GM18508 (cell line): ENCODE data around the gene GPC6.

ENCODE experiments used
- ATAC-seq: cut with Tn5 transposase; IDR thresholded peaks from one replicate; pipeline ENCODE4 v1.9.1; 2021; ENCODE audit warnings: moderate number of reproducible peaks; ENCODE audit not compliant: insufficient read depth, unreplicated experiment

Gene GPC6

DNA sequence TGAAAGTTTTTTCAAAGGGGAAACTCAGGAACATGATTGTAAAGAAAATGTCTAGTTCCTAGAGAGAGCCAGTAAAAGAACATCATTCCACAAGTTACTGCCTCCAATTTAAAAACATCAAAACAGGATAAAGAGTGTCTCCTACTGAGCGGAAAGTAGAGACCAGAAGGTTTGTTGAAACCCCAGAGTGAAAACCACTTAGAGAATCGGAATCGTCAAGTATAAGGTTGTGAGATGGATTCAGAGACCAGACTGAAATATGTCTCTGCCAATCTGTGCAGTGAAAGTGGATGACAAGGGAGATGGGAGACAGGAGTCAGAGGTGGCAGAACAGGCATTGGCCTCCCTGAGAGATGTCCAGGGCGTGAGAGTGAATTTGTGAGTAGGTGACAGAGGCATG is 133.4 kb downstream of the GPC6 start:
- no peak for ATAC-seq

DNA sequence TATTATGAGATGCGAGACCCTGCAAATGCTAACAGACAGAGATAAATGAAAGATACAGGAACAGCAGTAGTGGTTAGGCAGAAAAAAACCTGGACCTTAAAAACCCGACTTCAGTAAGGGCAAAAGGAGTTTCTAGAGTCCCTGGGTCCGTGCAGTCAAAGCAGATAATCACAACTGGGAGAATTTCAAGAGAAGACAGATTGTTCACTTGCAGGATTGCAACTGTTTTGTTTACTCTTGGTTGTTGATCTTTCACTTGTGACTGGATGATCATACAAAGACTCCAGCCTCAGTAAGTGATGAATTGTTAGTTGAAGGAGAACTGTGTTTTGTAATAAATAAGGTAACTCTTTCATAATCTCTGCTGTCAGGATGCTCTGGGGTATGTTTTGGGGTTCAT is 135.1 kb downstream of the GPC6 start:
- ATAC-seq, result no peak

DNA sequence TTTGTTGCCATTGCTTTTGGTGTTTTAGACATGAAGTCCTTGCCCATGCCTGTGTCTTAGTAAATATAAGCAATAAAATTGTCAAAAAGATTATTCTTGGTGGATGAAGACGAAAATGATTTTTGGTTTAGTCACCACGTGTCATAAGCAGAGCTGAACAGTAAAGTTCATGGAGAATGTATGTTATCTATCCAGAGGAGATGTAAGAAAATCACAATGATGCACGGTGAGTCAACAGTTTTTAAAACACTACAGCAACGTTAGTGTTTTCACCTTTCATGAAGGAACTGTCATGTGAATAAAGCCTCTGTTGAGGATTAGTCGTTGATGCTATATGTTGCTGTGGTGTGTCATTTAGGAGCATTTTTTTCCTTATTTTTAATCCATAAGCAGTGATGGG is 137.6 kb downstream of the GPC6 start:
- ATAC-seq, result no peak

DNA sequence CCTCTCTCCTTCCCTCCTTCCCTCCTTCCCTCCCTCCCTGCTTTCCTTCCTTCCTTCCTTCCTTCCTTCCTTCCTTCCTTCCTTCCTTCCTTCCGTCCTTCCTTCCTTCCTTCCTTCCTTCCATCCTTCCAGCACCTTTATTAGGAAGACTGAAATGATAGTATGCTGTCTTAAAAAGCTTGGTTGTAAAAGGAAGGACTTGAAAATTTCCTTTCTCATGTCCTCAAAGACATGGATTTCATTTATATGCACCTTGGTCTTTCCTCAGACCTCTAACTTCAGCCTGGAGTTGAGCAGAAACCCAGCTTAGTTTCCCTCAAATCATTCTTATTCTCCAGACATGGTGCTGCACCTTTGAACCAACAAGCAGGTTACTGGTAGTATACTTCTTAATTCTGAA is 141.7 kb downstream of the GPC6 start:
- ATAC-seq, result no peak

DNA sequence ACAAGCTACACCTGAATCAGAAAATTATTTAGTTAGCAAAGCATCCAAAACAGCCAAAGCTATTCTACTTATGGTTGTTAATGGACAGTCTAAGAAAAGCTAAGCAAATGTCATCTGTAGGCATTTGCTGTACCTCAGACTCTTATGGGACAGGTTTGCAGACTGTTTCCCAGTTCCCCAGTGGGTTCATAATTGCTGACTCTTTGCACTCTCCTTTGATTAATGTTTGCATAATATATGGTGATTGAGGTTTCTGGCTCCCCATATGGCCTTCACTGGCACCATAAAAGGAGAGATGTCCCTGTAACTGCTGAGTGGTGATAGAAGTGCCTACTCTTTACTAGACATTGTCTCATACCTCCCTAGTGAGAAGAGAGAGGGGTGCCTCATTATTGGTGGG is 142.1 kb downstream of the GPC6 start:
- ATAC-seq, result no peak

DNA sequence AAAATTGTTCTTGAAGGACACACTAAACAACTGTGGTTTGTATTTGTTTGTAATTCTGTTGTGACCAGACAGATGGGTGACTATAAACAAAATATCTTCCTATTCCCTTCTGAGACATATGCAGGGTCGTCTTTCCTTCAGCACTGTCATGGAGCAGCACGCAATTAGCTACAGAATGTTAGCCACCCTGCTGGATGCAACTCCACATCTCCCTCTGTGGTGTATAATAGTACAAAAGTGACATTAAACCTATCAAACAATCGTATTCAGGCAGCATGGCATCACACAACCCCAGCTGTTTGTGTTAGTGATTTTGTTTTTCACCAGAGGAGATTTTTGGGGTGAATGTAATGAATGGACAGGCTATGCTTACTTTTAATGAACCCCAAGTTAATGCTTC is 146.2 kb downstream of the GPC6 start:
- no peak for ATAC-seq

DNA sequence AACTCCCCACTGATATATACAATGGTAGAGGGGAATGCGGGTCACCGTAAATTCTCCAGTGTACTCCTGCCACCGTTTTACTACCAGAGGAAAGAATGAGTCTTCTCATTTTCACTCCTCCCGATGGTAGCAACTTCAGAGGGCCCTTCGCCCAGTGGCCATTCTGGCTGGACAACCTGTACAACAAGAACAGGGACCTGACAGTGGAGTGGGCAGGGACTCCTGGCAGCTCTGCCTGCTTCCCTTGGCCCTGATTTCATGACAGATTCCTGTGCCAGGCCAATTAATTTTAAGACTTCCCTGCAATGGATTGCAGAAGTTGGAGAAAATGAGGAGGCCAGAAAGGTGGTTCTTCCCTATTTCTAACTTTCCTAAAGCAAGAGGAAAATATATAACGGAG is 148.9 kb downstream of the GPC6 start:
- no peak for ATAC-seq

DNA sequence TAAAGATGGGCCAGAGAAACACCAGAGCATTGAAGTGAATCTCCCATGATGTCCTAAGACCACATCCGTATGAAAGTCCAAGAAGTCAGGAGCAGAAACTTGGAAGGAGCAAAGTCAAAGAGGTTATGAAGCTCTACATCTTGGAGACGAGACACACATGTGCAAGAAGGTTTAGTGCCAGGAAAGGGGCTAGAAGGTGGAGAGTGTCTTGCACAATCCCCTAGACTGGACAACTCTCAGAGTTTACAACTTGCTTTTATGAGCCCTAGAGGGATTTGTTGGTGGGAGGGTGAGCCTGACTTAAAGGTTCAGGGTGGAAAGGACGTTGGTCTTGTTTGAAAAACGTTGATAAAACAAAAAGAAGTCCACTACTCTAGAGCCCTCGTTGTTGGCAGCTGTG is 150.6 kb downstream of the GPC6 start:
- no peak for ATAC-seq

DNA sequence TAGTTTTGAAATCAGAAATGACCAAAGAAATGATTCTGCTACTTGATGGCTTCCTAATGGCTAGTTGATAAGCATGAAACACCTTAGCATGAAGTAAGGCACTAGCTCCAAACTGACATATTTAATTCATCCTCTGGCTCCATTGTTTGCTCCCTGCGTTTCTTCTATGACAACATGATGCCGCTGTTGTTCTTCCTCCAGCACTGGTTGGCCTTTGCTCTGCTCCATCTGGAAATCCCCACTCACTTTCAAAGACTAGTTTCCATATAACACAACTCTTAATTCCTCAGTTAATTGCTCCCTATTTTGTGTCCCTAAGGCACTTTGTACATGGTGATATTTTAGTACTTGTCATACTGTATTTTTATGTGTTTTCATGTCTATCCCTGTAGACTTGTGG is 151.6 kb downstream of the GPC6 start:
- no peak for ATAC-seq

DNA sequence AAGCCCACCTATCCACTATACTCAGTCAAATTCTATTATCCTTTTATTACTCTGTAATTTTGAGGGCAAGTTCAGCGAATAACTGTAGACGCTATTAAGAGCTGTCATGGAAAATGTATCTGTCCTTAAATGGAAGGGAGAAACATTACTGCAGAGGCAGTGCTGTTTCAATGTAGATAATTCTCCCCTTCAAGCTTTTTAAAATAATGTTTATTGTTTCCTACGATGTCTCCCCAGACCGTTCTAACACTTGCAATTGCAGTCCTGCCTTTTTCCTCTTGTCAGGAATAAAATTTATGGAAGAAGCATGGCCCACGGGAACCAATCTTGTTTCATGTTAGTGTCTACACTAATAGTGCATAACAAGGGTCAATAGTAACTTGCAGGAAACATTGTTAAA is 159.5 kb downstream of the GPC6 start:
- ATAC-seq, result no peak

DNA sequence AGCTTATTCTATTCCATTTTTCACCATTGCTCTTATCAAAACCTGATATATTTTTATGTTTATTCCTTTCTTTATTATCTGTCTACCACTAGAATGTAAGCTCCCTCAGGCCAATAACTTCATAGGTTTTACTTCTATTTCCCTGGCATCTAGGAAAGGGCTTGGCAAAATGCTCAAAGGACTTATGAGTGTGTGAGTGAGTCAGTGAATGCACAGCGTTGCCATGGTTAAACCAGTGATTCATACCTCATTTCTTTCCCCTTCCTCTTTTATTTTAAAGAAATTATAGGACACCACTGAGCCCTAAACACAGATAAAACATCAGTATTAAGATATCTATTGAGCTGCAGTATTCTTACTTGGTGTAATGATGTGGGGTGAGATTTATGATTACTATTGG is 162.1 kb downstream of the GPC6 start:
- no peak for ATAC-seq

DNA sequence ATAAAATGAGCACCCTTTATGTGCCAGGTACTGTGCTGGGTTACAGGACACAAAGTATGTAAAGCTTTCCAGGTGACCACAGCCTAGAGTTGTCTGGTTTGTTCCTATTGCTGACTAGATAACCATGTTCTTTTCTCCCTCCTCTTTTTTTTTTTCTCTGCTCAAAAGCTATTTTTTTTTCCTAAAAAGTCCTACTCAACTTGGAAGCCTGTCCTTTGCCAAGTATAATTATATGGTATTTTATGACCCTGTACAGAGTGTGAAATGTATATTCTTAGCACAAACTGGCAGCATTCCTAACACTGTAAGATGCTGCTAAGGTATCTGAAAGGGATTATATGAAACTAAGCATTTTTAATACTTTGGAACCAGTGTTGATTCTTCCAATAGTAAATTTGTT is 171.0 kb downstream of the GPC6 start:
- no peak for ATAC-seq

DNA sequence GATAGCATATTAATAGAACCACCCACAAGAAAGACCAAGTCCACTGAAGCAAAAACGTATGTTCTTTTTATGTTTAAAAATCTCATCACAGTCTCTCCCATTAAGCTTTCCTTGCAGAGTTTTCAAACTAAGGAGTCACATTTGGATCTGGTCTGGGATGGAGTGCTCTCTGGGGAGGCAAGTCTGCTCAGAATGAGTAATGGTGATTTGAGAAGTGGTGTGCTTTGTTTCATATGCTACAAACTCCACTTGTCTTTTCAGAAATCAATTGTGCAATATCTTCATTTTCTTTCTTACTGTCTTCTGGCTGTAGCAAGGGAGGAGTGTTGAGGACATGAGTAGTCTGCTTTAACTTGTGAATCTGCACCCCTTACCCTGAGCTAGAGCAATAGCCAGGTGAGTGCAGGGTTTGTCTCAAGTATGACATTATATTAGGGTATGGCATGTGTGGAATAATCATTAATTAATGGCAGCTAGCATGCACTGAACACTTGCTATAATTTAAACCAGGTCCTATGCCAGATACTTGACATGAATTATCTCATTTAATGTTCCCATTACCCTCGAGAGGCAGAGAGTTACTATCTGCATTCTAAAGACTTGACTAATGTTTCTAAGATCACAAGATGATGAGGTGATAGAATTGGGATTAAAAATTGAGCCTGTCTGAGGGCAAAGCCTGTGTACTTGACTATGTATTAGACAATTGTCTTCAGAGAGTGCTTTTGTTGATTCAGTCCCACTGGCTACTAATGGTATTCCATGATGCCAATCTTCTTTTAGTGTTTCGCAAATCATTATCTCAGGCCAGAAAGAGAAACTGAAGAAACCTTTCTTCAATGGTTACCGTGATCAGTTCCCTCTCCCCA is 171.8 kb downstream of the GPC6 start:
- no peak for ATAC-seq

DNA sequence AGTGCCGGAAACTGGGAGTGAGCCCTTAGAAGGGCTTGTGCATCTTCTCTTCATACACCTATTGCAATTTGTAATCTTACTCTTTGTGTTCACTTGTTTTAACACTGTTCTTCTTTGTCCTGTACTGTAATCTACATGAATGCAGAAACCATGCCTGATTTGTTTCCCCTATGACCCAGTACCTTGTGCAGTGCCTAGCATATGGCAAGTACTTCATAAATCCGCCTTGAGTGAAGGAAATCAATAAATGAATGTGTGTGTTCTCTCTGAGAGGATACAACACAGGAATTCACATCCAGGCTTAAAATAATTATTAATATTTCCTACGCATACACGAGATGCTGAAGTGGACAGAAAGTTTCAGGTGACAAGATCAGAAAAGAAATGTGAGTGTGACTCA is 172.6 kb downstream of the GPC6 start:
- no peak for ATAC-seq

DNA sequence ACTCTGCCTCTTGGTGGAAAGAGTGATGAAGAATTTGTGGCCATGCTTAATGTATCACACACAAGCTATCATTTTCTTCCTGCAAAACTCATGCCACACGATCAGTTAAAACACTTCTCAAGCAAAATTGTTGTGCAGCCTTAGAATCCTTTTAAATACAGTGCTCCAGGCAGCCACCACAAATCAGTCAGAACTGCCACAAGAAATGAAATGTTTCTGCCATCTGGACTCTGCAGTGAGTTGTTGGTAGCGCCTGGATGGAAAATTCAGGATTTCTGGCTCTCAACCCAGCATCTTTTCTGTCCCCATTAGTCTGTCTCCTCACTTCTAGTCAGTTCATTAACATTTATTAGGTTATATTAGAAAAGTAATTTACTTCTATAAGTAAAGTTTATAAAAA is 179.5 kb downstream of the GPC6 start:
- ATAC-seq, result no peak

DNA sequence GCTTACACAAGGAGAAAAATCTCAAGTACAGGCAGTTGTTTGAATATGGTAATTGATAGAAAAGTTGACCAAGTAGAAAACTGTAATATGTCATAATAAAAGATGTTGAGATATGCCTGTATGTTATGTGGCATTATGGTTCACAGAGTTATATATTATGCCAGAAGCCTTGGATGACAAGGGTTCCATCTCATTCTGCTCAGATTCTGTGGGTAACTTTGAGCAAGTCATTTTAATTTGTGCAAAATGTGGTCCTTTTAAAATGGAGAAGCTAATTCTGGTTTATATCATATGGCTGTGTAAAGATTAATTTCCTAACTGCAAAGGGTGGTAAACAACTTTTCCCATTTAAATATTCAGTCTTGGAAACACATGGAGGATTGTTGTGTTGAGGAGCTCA is 180.9 kb downstream of the GPC6 start:
- no peak for ATAC-seq

DNA sequence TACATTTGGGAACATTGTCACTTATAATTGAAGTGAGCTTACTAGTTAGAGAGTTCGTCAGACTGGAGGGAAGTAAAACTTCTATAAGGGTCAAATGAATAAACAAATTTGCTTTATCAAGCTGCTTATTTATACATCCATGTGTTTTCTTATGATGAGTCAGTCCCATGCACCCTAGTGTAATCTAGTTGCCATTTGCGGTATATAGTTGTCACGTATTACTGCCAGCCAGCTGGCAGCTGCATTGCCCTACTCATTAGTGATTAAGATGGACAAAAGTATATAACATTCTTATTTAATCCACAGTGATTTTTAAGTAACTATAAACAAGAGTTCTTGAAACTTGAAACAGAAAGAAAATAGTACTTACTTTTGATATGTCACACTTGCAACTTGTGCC is 182.4 kb downstream of the GPC6 start:
- ATAC-seq, result no peak

DNA sequence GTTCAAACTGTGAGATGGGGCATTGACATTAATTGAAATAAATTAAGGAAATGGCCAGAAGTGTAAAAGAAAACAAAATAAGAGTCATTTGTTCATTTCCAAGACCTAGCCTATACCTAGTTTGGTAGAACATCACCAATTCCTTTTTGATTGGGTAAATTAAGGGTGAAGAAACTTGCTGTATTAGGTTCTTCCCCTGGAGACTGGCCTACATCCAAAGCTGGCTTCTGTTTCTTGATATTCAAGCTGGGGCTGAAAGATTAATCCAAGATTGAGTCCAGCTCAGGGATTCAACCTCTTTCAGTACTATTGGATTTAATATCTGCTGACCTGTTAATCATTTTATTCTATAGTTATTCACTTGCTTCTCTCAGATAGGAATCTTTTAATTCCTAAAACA is 183.2 kb downstream of the GPC6 start:
- no peak for ATAC-seq

DNA sequence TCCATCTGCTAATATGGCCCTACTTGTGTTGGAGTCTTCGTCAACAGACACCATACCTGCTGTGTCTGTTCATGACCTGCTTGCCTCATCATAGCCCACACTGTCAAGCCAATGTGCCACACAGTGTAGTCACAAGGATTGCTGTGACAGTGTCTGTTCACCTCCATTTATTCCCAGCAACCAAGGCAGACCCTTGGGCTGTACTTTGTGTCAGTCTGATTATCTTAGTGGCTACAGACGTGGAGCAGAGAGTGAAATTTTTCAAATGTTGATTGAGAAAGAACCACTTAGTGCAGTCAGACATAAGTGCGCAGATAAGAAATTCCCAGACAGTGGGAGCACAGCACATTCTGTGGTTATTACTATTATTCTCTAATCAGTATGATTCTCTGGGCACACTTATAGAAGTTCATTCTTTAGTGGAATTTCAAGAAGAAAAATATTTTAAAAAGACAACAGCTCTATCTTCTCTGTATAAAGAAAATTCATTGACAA is 184.6 kb downstream of the GPC6 start:
- ATAC-seq, result no peak

DNA sequence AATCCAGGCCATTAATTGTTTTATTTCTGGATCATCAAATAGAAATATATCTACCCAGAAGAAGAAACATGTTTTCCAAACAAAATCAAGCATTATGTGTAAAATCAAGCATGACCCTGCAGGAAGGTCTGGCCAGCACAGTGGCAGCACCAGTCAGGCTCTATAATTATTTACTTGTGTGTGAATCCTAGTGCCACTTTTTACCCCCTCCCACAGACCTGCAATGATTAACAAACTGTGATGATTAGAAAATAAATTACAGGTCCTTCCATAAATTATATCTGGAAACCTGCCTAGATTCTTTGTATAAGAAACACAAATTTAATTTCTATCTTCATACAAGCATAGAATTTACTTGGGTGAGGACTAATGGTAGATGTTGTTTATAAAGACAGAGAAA is 186.1 kb downstream of the GPC6 start:
- no peak for ATAC-seq

DNA sequence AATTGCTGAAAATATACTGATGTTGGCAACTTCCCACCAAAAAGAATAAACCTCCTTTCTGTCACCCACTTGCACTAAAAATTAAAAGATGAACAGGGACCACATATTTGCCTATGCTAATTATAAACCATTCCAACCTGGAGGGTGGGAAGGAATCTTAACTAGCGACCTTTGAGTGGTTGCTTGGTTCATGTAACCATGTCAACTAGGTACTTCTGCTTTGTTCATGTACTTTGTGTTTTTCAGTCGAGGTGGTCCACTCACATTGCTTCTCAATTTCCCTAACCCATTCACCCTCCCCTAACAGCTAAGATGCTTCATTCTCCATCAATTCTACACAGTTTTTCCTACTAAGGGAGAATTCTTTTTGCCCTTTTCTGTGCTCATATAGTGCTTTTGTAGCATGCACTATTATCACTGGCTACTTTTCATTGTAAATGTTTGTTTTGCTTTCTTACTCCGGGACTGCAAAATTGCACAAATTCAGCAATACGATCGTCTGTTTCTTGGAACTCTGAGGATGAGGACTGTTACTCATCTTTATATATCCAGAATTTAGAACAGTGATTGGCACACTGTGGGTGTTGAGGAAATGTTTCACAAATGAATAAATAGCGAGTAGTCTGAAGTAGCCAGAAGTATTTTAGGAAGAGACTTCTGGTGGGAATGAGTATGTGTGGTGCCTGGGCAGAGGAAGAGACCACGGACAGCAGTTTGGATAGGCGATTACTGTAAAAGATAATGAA is 187.5 kb downstream of the GPC6 start:
- no peak for ATAC-seq
